Endodermal cell (in vitro differentiated cells): ENCODE data around the gene MRPS30. TPM values are rescaled to one million over a fixed set of nuclear protein-coding genes. Genes with fewer than 3 reads are reported as not detected.

Source experiments
- DNase-seq: peaks from one replicate; pipeline ENCODE4 v3.0.0-alpha.2; 2017
- H3K27ac ChIP-seq: 2 replicates; pipeline ENCODE4 v1.5.1; 2013; ENCODE audit warnings: mild to moderate bottlenecking, low read depth, low read length, moderate library complexity
- H3K27me3 ChIP-seq: 2 replicates; pipeline ENCODE4 v1.6.1; 2013; ENCODE audit warnings: mild to moderate bottlenecking, low read length, moderate library complexity; ENCODE audit not compliant: insufficient read depth, control insufficient read depth, poor library complexity, severe bottlenecking
- H3K36me3 ChIP-seq: 2 replicates; pipeline ENCODE4 v1.7.0; 2013; ENCODE audit warnings: mild to moderate bottlenecking, low read length, moderate library complexity; ENCODE audit not compliant: control insufficient read depth, insufficient read depth
- H3K4me1 ChIP-seq: one replicate; pipeline ENCODE4 v1.7.0; 2013; ENCODE audit warnings: low read length; ENCODE audit not compliant: control insufficient read depth, insufficient read depth
- H3K4me3 ChIP-seq: 2 replicates; pipeline ENCODE4 v1.5.1; 2013; ENCODE audit warnings: mild to moderate bottlenecking, low read length, moderate library complexity
- H3K9ac ChIP-seq: 2 replicates; pipeline ENCODE4 v1.6.1; 2013; ENCODE audit warnings: mild to moderate bottlenecking, low read length, moderate library complexity; ENCODE audit not compliant: poor library complexity, severe bottlenecking; ENCODE audit errors: extremely low read depth
- H3K9me3 ChIP-seq: 2 replicates; pipeline ENCODE4 v1.6.1; 2013; ENCODE audit warnings: mild to moderate bottlenecking, low read length, moderate library complexity; ENCODE audit not compliant: control insufficient read depth
- H3K27ac Mint-ChIP-seq: 2 replicates; pipeline ENCODE4 v1.8.0; 2020; ENCODE audit warnings: mixed read lengths
- H3K27me3 Mint-ChIP-seq: 2 replicates; pipeline ENCODE4 v1.8.0; 2021; ENCODE audit warnings: mild to moderate bottlenecking, mixed read lengths; ENCODE audit not compliant: insufficient read depth
- H3K36me3 Mint-ChIP-seq: 2 replicates; pipeline ENCODE4 v1.8.0; 2020; ENCODE audit warnings: low read depth, mixed read lengths
- H3K4me1 Mint-ChIP-seq: 2 replicates; pipeline ENCODE4 v1.8.0; 2020; ENCODE audit warnings: mixed read lengths
- H3K4me3 Mint-ChIP-seq: 2 replicates; pipeline ENCODE4 v1.8.0; 2020; ENCODE audit warnings: mild to moderate bottlenecking, moderate library complexity, mixed read lengths
- H3K9me3 Mint-ChIP-seq: 2 replicates; pipeline ENCODE4 v1.8.0; 2020; ENCODE audit warnings: mild to moderate bottlenecking, mixed read lengths
- WGBS, 2 experiments: methylation state at CpG; one replicate each; pipeline versions ENCODE4 v1.1.5 to v1.1.7; 2013; ENCODE audit warnings: missing lambda C conversion rate in 2 of 2, mixed read lengths in 1 of 2; ENCODE audit not compliant: insufficient coverage in 1 of 2, insufficient read length in 1 of 2; 5-methylcytosine and 5-hydroxymethylcytosine counted together
- total RNA-seq, 2 donors: library from RNA; stranded (reverse); fragmentation: NEBNext Ultra II Directional in 1 of 2; extraction: Animal tissue kit (Norgen Biotek cat#: 25700) in 1 of 2; gene quantifications; 2 replicates in 1 of 2; 3 replicates in 1 of 2; pipeline ENCODE4 v1.2.1, GENCODE V29; 2021
- TF ChIP-seq, protein P1 (sequence below): fragments of 200-600 bp; sonication (generic); conservative IDR thresholded peaks from 2 replicates; pipeline ENCODE4 v1.5.0; 2021; ENCODE audit warnings: antibody characterized with exemption, mild to moderate bottlenecking

MRPS30 gene
- total RNA-seq, 2 donors from 2014 or later = 47.1 to 54.2 TPM

DNA sequence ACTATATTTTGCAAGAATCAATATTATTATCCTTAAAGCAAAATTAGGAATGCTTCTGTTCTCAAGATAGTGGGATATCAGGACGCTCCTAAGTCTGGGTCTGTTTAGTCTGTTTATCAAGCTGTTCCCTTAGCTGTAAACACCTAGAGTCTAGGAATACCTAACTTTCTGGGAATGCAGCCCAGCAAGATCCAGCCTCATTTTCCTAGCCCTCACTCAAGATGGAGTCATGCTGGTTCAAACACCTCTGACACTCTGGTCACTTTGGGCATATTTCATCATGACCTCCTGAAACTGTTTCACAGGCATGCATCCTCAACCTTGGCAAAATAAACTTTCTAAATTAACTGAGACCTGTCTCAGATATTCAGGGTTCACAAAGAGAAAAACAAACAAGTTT, 14.4 kb upstream of the MRPS30 start:
- H3K9me3 ChIP-seq = peaks cover 95% of the 10 kb centered on the region
- TF ChIP-seq, protein P1, sequence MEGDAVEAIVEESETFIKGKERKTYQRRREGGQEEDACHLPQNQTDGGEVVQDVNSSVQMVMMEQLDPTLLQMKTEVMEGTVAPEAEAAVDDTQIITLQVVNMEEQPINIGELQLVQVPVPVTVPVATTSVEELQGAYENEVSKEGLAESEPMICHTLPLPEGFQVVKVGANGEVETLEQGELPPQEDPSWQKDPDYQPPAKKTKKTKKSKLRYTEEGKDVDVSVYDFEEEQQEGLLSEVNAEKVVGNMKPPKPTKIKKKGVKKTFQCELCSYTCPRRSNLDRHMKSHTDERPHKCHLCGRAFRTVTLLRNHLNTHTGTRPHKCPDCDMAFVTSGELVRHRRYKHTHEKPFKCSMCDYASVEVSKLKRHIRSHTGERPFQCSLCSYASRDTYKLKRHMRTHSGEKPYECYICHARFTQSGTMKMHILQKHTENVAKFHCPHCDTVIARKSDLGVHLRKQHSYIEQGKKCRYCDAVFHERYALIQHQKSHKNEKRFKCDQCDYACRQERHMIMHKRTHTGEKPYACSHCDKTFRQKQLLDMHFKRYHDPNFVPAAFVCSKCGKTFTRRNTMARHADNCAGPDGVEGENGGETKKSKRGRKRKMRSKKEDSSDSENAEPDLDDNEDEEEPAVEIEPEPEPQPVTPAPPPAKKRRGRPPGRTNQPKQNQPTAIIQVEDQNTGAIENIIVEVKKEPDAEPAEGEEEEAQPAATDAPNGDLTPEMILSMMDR = no peak
- no peaks in the 10 kb centered on the region for H3K4me1 ChIP-seq
- peak overlapping the region; percentile 64 for H3K4me3 ChIP-seq
- Mint-ChIP-seq H3K4me3 (no peak overlapping the region), H3K36me3 (peaks cover 21% of the 10 kb centered on the region), H3K27ac (no peak overlapping the region), H3K4me1 (no peaks in the 10 kb centered on the region), H3K27me3 (no peaks in the 10 kb centered on the region), H3K9me3 (peaks cover 86% of the 10 kb centered on the region)
- no peak for DNase-seq
- WGBS, 2 experiments = 97% methylated on average over 1 of the region's 1 CpG; no CpG with 5 or more reads in 1 of the 2 experiments
- no peak overlapping the region for H3K27ac ChIP-seq
- H3K9ac ChIP-seq = no peak overlapping the region
- H3K27me3 ChIP-seq = no peaks in the 10 kb centered on the region
- H3K36me3 ChIP-seq = no peaks in the 10 kb centered on the region

DNA sequence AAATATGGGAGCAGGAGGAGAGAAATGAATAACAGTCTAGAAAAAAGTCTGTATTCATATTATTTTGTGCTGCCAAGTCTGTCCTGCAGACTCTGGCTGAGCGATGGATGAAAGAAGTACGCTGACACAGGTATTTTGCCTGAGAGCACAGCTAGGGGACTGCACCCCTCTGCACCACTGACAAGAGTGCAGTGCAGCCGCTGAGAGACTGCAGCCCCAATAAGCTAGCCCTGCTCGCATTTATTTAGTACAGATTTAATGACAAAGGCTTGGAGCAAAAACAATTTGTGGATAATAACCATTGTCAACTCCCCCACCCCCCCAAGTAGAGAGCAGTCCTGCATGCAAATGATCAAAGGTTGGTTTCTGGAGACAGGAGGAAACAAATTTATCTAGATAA, 13.3 kb upstream of the MRPS30 start:
- Histone ChIP-seq H3K4me3 (no peak overlapping the region), H3K9me3 (peaks cover 84% of the 10 kb centered on the region), H3K27me3 (no peaks in the 10 kb centered on the region), H3K4me1 (no peaks in the 10 kb centered on the region), H3K27ac (no peak overlapping the region), H3K9ac (no peak overlapping the region), H3K36me3 (no peaks in the 10 kb centered on the region)
- Mint-ChIP-seq H3K36me3 (peaks cover 21% of the 10 kb centered on the region), H3K4me3 (no peak overlapping the region), H3K27me3 (no peaks in the 10 kb centered on the region), H3K4me1 (no peaks in the 10 kb centered on the region), H3K27ac (no peak overlapping the region), H3K9me3 (peaks cover 74% of the 10 kb centered on the region)
- TF ChIP-seq, protein P1 = no peak
- DNase-seq = no peak
- 84 to 100% methylated on average over 2 to 4 of the region's 4 CpGs for WGBS, 2 experiments

DNA sequence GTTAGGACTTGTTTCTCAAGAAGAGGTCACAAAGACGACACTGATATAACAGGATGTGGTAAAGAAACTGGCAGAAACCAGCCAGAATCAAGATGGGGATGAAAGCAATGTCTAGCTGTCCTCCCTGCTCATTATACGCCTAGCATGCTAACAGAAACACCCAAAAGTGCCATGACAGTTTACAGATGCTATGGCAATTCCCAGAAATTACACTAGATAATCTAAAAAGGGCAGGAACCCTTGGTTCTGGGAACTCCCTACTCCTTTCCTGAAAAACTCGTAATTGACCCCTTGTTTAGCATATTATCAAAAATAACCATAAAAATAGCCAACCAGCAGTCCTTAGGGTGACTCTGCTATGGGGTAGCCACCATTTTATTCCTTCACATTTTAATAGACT, 10.9 kb upstream of the MRPS30 start:
- Histone ChIP-seq H3K9me3 (peaks cover 63% of the 10 kb centered on the region), H3K4me1 (no peaks in the 10 kb centered on the region), H3K27me3 (no peaks in the 10 kb centered on the region), H3K4me3 (no peak overlapping the region), H3K9ac (no peak overlapping the region), H3K27ac (no peak overlapping the region), H3K36me3 (no peaks in the 10 kb centered on the region)
- no peak for DNase-seq
- Mint-ChIP-seq H3K27ac (no peak overlapping the region), H3K27me3 (no peaks in the 10 kb centered on the region), H3K36me3 (peaks cover 14% of the 10 kb centered on the region), H3K4me3 (no peak overlapping the region), H3K9me3 (peaks cover 54% of the 10 kb centered on the region), H3K4me1 (no peaks in the 10 kb centered on the region)
- WGBS, 2 experiments = 85 to 89% methylated on average over 2 to 3 of the region's 3 CpGs
- TF ChIP-seq, protein P1 = no peak
